RWPE2 (cell line): Measurements from ENCODE around the gene WWOX.

Experiments used
- ATAC-seq: fragments of 200-7000 bp; cut with Tn5 transposase; 3 replicates; pipeline ENCODE4 v1.9.1; 2021; ENCODE audit warnings: low read depth
- DNase-seq: peaks from one replicate; pipeline ENCODE4 v3.0.0-alpha.2; 2020; ENCODE audit warnings: low spot score
- H3K27ac ChIP-seq: fragments of 450-650 bp; 2 replicates; pipeline ENCODE4 v1.5.1; 2017; ENCODE audit warnings: mild to moderate bottlenecking; ENCODE audit not compliant: poor library complexity, severe bottlenecking
- H3K27me3 ChIP-seq: fragments of 250-450 bp; sonication (Bioruptor Pico); 2 replicates; pipeline ENCODE4 v1.5.1; 2021; ENCODE audit warnings: mild to moderate bottlenecking, moderate library complexity; ENCODE audit not compliant: insufficient read depth, poor library complexity, severe bottlenecking
- H3K36me3 ChIP-seq: fragments of 250-450 bp; sonication (Bioruptor Pico); 2 replicates; pipeline ENCODE4 v1.5.1; 2020; ENCODE audit warnings: low read depth, mild to moderate bottlenecking, moderate library complexity
- H3K4me1 ChIP-seq: fragments of 250-450 bp; sonication (Bioruptor Pico); 2 replicates; pipeline ENCODE4 v1.5.1; 2021; ENCODE audit warnings: mild to moderate bottlenecking, moderate library complexity; ENCODE audit not compliant: insufficient read depth, poor library complexity, severe bottlenecking
- H3K4me3 ChIP-seq: fragments of 250-450 bp; sonication (Bioruptor Pico); 2 replicates; pipeline ENCODE4 v1.5.1; 2021; ENCODE audit warnings: mild to moderate bottlenecking, moderate library complexity; ENCODE audit not compliant: severe bottlenecking
- H3K9me3 ChIP-seq: fragments of 250-450 bp; sonication (Bioruptor Pico); 2 replicates; pipeline ENCODE4 v1.5.1; 2021; ENCODE audit warnings: mild to moderate bottlenecking, moderate library complexity; ENCODE audit not compliant: severe bottlenecking
- TF ChIP-seq, protein P1 (sequence below): fragments of 450-650 bp; IDR thresholded peaks from one replicate; pipeline ENCODE4 v1.5.1; 2017; ENCODE audit warnings: mild to moderate bottlenecking, moderate library complexity; ENCODE audit not compliant: poor library complexity, severe bottlenecking

The WWOX gene

DNA sequence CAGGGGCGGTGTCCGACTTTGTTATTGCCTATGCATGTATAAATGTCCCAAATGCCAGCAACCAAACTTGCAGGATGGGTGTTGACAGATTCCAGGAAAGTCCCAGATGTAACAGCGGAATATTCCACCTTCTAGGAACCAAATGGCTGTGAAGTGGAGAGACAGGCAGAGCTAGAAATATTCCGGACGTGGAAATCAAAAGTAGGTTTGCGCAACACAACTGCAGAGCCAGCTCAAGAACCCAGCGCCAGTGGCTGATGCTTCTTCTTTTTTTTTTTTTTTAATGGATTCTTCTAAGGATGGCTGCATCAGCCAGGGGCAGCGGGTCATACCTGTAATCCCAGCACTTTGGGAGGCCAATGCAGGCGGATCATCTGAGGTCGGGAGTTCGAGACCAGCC lies 899.4 kb downstream of the WWOX start:
- Histone ChIP-seq H3K36me3 (no peaks in the 10 kb centered on the region), H3K4me1 (no peaks in the 10 kb centered on the region), H3K27me3 (no peaks in the 10 kb centered on the region), H3K4me3 (no peak overlapping the region), H3K9me3 (no peaks in the 10 kb centered on the region), H3K27ac (no peak overlapping the region)
- ATAC-seq (no peak), DNase-seq (no peak)
- TF ChIP-seq, protein P1, sequence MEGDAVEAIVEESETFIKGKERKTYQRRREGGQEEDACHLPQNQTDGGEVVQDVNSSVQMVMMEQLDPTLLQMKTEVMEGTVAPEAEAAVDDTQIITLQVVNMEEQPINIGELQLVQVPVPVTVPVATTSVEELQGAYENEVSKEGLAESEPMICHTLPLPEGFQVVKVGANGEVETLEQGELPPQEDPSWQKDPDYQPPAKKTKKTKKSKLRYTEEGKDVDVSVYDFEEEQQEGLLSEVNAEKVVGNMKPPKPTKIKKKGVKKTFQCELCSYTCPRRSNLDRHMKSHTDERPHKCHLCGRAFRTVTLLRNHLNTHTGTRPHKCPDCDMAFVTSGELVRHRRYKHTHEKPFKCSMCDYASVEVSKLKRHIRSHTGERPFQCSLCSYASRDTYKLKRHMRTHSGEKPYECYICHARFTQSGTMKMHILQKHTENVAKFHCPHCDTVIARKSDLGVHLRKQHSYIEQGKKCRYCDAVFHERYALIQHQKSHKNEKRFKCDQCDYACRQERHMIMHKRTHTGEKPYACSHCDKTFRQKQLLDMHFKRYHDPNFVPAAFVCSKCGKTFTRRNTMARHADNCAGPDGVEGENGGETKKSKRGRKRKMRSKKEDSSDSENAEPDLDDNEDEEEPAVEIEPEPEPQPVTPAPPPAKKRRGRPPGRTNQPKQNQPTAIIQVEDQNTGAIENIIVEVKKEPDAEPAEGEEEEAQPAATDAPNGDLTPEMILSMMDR: no peak

DNA sequence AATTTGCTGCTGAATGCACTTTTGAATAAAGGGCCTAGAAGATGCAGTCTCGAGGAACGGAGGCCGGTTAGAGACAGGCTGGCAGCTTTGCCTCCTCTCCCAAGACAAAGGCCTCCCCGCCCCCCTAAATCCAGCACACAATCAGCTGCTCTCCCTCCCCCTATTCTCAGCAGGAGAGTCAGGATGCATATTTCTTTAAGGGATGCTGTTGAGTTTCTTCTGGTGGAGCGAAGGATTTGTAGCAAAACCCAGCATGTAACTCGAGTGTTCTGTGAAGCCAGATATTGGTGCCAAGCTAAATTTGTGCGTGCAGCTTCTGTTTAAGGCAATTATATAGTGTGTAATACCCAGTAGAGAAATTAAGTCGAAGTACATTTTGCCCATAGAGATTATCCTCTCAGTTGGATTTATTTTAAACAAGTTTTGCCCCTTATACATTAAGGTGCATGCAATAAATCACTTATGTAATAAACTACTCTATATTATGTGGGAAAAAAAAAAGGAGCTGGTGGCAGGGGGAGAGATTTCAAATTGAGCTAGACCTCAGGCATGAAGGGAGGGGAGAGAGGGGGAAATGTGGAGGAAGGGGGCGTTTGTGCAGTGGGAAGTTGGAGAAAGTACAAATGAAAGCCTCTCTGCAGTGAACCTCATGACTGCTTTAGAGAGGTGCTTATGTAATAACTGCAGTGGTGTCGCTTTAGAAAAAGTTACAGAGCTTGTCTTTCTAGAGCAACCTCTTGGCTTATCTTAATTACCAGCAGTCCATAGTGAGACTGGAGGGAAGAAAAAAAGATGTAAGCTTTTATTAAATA lies 901.9 kb downstream of the WWOX start:
- DNase-seq (no peak), ATAC-seq (no peak)
- no peaks in the 10 kb centered on the region for H3K36me3 ChIP-seq
- H3K27me3 ChIP-seq: no peaks in the 10 kb centered on the region
- no peaks in the 10 kb centered on the region for H3K9me3 ChIP-seq
- no peaks in the 10 kb centered on the region for H3K4me1 ChIP-seq
- no peak overlapping the region for H3K4me3 ChIP-seq
- TF ChIP-seq, protein P1: no peak
- H3K27ac ChIP-seq: no peak overlapping the region

DNA sequence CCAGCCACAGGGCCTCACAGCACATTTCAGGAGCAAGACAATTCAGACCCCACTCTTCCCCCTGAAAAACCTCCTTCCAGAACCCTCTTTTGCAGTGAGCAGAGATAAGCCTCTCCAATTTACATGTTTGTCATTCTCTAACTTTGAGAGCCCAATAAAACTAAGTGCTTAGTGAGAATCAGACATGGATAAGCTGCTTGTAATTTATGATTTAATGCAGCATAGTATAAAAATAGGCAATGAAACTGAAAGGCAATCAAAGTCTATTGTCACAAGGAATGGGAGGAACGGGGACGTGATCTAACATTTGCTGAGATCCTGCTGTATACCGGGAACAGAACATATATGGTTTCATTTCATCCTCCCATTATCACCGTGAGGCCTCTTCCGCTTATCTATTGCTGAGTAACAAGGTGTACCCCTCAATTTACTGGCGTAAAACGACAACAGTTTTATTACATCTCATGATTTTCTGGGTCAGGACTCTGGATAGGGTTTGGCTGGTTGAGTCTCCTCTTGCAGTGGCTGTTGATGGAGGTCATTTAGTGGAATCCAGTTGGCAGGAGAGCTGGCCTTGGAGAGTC lies 903.7 kb downstream of the WWOX start:
- no peak for DNase-seq
- TF ChIP-seq, protein P1: no peak
- no peaks in the 10 kb centered on the region for H3K36me3 ChIP-seq
- H3K9me3 ChIP-seq: no peaks in the 10 kb centered on the region
- H3K27me3 ChIP-seq: no peaks in the 10 kb centered on the region
- peaks cover 8% of the 10 kb centered on the region for H3K4me1 ChIP-seq
- no peak overlapping the region for H3K27ac ChIP-seq
- no peak for ATAC-seq
- no peak overlapping the region for H3K4me3 ChIP-seq

DNA sequence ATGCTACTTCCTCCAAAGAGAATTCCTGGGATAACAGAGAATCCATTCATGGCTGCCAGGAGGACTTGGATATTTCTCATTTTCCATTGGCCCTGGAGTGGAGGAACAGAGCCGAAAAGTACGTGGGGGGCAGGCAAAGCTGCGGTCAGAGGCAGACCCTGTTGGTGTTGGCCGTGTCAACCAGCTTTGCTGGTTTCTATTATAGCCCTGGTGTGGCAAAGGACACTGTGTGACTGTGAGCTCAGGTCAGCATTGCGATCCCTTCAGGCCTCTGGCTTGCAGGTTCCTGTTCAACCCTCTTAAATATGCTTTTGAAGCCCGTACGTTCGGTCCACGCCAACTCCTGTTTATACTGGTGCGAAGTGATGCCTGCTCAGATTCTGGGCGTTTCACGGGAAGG lies 904.9 kb downstream of the WWOX start:
- H3K27ac ChIP-seq: no peak overlapping the region
- H3K27me3 ChIP-seq: no peaks in the 10 kb centered on the region
- no peak overlapping the region for H3K4me3 ChIP-seq
- TF ChIP-seq, protein P1: no peak
- no peaks in the 10 kb centered on the region for H3K9me3 ChIP-seq
- DNase-seq (no peak), ATAC-seq (no peak)
- peaks cover 17% of the 10 kb centered on the region for H3K4me1 ChIP-seq
- no peaks in the 10 kb centered on the region for H3K36me3 ChIP-seq

DNA sequence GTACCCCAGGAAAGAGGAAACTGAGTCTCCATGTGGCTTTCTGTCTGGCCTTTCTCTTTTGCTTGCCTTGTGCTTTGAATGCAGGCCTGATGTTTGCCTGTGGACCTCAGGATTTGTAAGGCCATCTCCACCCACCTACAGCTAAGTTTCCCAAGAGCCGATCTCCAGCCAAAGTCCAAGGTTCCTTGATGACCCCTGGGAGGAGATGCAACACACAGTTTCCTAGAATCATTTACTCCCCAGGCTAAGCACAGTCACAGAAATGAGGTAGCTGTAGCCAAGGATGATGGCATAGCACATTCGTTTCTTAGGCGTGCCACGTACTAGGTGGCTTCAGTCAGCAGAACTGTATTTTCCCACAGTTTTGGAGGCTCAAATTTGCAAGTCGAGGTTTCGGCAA lies 905.6 kb downstream of the WWOX start:
- no peak for ATAC-seq

More for the DNA sequence above, 905.6 kb downstream of the WWOX start:
- H3K4me1 ChIP-seq: peaks cover 17% of the 10 kb centered on the region
- TF ChIP-seq, protein P1: no peak
- no peaks in the 10 kb centered on the region for H3K9me3 ChIP-seq
- H3K27ac ChIP-seq: no peak overlapping the region
- H3K4me3 ChIP-seq: no peak overlapping the region
- H3K36me3 ChIP-seq: no peaks in the 10 kb centered on the region
- no peaks in the 10 kb centered on the region for H3K27me3 ChIP-seq
- no peak for DNase-seq
